GM18867 (cell line): ENCODE measurements around the gene WIPF2.
A peak's percentile ranks its signal among the peaks of the same experiment; 100 is the strongest.
"Not testable (repeated sequence)": the region's sequence is repeated elsewhere in the genome, so short reads cannot be mapped to it uniquely, and the experiment has no call there.

Experiments used
- ATAC-seq: cut with Tn5 transposase; IDR thresholded peaks from one replicate; pipeline ENCODE4 v1.9.1; 2021; ENCODE audit warnings: mild to moderate bottlenecking, moderate library complexity; ENCODE audit not compliant: unreplicated experiment

The WIPF2 gene

DNA sequence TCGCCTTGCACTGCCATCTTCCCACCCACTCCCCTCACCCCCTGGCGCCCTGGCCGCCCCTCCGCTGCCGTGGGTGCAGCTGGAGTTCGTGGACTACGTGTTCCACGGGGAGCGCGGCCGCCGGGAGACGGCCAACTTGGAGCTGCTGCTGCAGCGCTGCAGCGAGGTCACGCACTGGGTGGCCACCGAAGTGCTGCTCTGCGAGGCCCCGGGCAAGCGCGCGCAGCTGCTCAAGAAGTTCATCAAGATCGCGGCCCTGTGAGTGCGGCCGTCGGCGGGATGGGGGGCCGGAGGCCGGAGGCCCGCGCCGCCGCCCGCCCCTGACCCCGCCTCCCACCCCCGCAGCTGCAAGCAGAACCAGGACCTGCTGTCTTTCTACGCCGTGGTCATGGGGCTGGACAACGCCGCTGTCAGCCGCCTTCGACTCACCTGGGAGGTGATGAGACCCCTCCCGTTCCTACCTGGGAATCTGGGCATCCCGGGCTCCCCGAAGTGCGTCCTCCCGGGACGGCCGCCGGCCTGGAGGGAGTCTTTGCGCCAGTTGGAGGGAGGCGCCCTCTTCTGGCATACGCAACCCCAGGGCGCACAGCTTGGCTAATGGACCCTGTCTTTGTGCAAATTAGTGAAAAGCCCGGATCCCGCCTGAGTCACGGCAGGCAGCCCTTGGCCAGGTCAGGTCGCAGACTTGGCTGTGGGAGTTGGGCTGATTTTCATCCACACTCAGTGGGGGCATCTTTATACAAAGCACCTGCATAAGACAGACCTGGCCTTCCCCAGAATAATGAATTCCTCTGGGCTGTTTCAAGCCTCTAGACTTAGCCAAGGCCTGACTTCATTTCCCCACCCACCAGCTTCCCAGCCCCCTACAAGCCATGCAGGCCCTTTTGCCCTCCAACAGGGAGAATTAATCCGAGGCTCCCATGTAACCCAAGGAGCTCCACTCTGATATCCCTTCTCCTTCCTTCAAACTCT lies 27.6 kb upstream of the WIPF2 start:
- peak; percentile 60 for ATAC-seq

DNA sequence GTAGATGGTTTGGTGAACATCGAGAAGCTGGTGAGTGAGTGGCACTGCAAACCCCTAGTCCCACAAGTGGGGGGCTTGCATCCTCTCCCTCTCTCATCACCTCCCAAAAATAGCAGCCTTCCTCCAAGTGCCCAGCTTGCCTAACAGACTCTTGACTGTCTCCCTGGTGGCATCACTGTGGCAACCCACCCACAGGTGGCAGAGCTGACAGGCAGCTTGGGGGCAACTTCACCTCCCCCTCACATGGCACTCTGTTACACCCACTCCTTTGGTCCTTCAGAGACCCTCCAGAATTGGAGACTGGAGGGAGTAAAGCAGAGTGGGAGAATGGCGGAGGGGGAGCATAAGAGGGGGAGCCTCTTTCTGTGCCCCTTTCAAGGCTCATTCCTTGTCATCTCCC lies 26.1 kb upstream of the WIPF2 start:
- ATAC-seq, result no peak

DNA sequence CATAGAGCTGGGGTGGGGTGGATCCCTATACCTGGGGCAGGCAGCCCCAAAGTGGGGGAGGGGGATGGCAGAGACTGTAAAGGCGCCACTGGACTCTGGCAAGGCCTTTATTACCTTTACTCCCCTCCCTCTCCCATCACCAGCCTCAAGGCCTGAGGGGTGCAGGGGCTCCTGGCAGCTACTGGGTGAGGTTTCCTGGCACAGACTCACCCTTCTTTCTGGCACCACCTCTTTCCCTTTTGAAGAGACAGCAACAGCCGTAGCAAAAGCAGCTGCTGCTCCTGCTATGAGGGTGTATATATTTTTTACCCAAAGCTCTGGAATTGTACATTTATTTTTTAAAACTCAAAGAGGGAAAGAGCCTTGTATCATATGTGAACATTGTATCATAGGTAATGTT lies 24.3 kb upstream of the WIPF2 start:
- no peak for ATAC-seq

DNA sequence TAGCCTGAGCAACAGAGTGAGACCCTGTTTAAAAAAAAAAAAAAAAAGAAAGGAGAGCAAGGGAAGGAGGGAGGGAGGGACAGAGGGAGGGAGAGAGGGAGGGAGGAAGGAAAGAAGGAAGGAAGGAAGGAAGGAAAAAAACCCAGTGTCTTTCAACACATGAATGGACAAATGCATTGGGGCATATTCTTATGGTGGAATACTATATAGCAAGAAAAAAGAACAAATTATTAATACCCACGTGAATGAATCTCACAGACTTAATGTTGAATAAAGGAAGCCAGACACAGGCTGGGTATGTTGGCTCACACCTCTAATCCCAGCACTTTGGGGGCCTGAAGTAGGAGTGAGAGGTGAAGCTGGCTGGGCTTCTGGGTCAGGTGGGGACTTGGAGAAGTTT lies 21.6 kb upstream of the WIPF2 start:
- ATAC-seq, result no peak

DNA sequence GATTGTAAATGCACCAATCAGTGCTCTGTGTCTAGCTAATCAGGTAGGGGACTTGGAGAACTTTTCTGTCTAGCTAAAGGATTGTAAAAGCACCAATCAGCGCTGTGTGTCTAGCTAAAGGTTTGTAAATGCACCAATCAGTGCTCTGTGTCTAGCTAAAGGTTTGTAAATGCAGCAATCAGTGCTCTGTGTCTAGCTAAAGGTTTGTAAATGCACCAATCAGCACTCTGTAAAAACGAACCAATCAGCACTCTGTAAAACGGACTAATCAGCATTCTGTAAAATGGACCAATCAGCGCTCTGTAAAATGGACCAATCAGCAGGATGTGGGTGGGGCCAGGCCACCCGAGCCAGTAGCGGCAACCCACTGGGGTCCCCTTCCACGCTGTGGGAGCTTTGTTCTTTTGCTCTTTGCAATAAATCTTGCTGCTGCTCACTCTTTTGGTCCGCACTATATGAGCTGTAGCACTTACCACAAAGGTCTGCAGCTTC lies 21.1 kb upstream of the WIPF2 start:
- not testable (repeated sequence) for ATAC-seq

DNA sequence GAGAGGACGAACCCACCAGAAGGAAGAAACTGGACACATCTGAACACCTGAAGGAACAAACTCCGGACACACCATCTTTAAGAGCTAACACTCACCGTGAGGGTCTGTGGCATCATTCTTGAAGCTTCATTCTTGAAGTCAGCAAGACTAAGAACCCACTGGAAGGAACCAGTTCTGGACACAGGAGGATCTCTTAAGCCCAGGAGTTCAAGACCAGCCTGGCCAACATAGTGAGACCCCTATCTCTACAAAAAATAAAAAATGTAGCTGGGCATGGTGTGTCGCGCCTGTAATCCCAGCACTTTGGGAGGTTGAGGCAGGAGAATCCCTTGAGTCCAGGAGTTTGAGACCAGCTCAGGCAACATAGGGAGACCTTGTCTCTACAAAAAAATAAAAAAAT lies 20.5 kb upstream of the WIPF2 start:
- ATAC-seq, result no peak

DNA sequence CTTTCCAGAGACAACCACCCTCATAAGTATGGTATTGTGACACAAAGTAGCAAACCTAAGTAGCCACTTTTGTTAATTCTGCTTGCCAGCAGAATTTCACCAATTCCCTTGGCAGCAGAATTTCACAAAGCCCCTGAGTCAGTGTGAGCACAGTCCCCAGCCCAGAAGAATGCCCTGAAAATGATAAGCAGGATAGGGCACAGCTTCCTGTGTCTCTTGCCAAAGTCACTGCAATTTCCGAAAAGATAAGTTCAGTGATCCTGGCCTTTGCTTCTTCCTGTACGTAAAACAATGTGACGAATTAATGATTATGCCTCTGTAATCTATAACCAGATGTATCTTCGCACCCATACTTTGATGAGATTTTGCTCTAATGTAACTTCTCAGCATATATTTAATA lies 16.0 kb upstream of the WIPF2 start:
- no peak for ATAC-seq

DNA sequence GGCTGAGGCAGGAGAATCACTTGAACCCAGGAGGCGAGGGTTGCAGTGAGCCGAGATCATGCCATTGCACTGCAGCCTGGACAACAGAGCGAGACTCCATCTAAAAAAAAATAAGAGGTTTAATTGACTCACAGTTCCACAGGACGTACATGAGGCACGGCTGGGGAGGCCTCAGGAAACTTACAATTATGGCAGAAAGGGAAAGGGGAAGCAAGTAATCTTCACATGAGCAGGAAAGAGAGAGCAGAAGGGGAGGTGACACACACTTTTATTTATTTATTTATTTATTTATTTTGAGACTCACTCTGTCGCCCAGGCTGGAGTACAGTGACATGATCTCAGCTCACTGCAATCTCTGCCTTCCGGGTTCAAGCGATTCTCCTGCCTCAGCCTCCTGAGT lies 12.9 kb upstream of the WIPF2 start:
- ATAC-seq, result not testable (repeated sequence)

DNA sequence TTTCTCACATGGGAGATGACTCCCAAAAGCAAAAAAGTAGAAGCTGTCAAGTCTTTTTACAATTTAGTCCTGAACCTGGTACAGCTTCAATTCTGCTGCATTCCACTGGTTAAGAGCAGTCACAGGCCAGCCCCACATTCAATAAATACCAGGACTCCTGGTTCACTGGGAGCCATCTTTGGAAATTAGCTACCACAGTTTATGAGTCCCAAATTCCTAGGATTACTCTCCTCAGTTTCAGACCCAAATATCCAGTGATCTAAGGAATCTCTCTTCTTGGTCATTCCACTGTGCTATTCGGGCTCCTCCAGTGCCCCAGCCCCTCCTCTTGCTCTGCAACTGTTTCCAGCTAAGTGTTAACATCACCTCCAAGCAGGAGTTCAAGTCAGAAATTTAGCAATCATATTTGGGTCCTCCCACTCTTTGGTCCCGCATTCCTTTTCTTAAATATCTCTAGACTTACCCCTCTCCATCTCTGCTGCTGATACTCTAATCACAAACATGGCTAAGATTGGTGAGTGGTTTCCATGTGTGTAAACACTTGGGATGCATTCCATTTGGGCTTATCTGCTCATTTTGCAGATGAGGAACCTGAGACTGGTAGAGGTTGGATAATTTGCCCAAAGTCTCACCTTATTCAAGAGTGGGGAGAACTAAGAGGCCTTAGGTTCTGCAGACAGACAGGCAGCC lies 9.6 kb upstream of the WIPF2 start:
- no peak for ATAC-seq

DNA sequence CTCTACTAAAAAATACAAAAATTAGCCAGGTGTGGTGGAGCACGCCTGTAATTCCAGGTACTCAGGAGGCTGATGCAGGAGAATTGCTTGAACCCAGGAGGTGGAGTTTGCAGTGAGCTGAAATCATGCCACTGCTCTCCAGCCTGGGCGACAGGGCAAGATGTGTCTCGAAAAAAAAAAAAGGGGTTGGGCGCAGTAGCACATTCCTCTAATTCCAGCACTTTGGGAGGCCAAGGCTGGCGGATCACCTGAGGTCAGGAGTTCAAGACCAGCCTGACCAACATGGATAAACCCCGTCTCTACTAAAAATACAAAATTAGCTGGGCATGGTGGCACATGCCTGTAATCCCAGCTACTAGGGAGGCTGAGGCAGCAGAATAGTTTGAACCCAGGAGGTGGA lies 5.2 kb upstream of the WIPF2 start:
- ATAC-seq, result not testable (repeated sequence)

DNA sequence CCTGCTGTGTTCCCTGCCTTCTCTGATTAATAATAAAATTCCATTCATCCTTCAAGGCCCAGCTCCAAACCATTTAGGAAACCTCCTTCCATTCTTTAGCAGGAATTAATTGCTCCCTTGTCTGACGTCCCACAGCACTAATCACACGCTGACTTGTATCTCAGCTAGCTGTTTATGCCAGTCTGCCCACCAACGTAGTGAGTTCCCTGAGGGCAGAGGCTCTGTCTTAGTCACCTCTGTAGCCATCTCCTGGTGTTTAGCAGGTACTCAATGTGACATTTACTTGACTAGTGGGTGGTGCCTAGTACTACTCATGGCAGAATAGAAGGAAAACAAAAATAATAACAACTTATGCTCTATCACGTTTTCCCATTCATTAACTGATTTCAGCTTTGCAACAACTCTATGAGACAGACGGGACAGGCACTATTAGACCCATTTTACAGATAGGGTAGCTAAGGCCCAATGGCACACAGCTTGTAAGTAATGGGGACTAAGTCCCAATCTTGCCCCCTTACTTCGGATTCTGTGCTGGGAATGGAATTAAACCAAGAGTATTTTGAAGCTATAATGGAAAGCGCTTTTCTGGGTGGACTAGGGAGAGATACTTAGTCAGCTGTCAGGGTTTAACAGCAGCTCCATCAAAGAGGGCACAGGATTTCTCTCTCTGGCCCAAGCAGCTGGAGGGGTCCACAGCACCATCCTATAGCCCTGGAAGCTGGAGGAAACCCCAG lies 931 bp upstream of the WIPF2 start:
- ATAC-seq, result no peak

DNA sequence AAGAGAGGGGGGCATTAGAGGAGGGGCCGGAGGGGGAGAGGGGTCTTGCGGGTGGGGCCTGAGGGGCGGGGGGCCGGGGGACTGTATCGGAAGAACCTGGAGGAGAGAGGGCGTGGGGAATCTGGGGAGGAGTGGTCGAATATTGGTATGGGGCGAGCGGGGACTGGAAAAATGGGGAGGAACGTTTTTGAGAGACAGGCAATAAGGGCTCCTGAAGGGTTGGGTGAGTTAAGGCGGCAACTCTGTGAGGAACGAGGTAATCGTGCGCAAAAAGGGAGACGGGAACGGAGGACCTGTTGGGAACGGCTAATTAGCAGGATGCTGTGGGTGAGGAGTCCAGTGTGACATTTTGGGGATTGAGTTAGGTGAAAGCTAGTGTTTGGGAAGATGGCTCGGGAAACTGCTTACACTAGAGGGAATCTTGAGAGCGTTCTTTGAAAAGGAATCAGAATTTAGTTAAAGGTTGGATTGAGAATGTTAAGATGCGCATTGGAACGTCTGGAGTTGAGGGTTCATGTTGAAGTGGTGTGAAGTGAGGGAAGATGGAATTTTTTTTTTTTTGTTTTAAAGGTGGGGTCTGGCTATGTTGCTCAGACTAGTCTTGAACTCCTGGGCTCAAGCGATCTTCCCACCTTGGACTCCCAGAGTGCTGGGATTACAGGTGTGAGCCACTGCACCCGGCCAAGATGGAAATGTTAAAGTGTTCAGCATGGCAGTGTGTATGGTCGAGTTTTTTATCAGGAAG lies 662 bp downstream of the WIPF2 start:
- no peak for ATAC-seq

DNA sequence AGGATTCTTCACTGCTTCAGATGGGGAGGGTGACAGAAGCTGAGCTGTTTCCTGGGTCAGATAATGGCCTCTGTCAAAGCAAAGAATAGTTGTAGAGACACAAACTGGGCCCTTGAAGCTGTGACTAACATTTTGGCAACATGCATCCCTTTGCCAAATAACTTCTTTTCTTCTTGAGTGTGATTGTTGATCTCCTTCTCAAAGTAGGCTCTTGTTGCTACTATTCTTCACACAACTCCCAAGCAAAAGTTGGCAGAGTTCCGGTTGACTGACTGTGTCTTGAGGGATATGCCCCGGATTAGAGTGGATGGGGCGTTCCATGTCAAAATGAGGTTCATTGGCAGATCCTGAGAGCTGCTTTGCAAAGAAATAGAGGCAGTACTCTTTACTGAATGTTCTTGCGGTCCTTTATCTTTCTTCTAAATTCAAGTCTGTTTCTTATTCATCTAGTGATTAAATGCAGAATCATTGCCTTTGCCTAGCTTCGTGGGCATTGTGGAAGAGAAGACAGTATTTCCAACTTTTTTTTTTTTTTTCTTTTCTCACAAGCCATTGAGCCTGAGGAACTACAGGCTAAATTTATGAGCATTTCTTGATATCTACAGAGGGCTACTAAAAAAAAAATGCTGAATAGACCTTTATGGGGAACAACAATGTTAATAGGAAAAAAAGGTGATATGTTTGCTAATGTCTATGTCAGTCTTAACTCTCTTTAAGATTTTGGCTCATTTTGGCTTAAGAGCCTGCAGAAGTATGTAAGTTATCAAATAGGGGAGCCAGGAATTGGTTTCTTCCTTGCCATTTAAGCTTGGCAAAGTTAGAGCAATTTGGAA lies 5.8 kb downstream of the WIPF2 start:
- no peak for ATAC-seq

DNA sequence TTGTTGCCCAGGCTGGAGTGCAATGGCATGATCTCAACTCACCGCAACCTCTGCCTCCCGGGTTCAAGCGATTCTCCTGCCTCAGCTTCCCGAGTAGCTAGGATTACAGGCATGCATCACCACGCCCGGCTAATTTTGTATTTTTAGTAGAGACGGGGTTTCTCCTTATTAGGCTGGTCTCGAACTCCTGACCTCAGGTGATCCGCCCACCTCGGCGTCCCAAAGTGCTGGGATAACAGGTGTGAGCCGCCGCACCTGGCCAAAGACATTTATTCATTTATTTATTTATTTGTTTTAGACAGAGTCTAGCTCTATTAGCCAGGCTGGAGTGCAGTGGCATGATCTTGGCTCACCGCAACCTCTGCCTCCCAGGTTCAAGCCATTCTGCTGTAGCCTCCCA lies 10.0 kb downstream of the WIPF2 start:
- ATAC-seq, result not testable (repeated sequence)

DNA sequence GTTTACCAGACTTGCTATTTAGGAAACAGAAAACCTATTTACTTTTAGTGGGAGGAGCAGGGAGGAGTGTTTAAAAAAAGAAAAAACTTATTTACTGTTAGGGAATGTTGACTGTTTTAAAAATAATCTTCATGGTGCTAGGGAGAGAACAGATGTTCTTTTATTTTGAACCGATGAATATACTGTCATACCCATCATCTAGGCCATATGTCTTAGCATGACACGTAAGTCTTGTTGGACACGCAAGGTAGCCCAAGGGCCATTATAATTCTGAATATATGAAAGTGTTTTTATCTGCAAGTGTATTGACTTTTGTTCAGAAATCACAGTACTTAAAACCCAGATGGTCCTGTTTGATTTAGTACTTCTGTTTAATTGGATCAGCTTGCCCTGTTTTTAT lies 11.6 kb downstream of the WIPF2 start:
- ATAC-seq, result no peak

DNA sequence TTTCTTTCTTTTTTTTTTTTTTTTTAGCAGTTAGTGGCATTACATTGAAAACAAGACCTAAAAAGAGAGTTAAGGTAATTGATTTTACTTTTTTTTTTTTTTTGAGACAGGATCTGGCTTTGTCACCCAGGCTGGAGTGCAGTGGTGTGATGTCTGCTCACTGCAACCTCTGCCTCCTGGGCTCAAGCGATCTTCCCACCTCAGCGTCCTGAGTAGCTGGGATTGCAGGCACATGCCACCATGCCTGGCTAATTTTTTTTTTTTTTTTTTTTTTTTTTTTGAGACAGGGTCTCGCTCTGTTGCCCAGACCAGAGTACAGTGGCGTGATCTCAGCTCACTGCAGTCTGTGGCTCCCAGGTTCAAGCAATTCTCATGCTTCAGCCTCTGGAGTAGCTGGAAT lies 12.8 kb downstream of the WIPF2 start:
- not testable (repeated sequence) for ATAC-seq

DNA sequence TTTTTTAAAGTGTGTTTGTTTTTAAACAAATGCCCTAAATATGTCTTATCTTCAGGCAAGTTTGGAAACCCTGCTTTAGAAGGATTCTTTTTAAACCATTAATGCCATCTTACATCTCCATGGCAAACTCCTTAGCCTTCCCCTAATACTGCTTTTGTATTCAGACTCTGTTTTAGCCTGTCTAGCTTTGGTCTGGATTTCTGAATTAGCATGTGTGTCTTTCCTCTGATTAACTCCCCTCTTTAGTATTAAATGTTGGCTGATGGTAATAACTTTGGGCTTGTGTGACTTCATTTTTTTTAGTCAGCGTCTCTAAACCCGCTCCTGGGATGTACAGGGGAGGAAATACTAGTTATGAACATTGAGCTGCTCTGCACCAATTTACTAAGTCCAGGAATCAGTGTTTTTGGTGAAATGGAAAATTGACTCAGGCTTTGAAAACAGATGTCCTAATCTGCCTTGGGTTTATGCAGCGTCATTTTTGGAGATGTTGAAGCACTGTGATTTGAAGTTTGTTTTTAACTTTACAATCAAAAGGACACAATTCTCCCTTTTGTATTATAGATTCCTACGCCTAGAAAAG lies 22.2 kb downstream of the WIPF2 start:
- ATAC-seq, result no peak

DNA sequence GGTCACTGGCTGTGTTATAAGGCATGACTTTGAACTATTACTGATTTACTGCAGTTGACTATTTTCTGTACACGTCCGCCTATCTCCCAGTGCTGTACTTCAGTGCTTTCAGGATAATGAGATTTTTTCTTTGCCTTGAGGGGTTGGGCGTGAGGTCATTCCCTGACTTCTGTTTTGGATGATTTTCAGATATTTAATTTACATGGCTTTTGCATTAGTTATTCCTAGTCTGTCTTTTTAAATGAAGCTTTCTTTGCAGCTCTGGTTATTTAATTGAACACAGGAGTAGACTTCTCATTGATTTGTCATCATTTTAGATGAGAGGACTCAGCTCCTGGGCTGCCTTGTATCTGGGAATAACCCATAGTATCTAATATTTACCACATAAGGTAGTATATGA lies 23.7 kb downstream of the WIPF2 start:
- ATAC-seq, result no peak

DNA sequence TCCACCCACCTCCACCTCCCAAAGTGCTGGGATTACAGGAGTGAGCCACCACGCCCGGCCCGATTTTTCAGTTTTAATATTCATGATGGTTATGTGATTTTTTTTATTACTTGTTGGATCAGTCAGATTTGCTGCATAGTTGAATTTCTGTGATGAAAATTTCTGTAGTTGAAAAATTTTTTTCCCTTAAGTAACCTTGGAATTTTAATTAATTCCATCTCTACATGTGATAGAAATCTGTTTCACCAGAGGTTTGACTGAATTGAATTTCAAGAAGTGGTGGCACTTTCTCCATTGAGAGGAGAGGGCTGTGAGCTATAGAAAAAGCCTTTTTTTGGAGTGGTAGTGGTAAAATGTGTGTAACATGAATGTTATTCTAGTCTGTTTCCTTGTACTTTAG lies 24.7 kb downstream of the WIPF2 start:
- ATAC-seq, result no peak
